Skin epidermis (tissue), 12 donors: ENCODE results near the gene ACOT11.

Experiments
- H3K27ac ChIP-seq, 21 experiments: fragments of 200-600 bp; sonication (generic) in 11 of 21; one replicate each; pipeline ENCODE4 v1.5.0; 2020; ENCODE audit warnings: mild to moderate bottlenecking in 3 of 21, inconsistent platforms in 2 of 21, moderate library complexity in 2 of 21
- H3K4me3 ChIP-seq, 7 experiments: fragments of 200-600 bp; sonication (generic) in 2 of 7; one replicate each; pipeline ENCODE4 v1.5.0; 2020; ENCODE audit warnings: inconsistent platforms in 2 of 7, mild to moderate bottlenecking in 2 of 7, moderate library complexity in 1 of 7

ACOT11 gene

DNA sequence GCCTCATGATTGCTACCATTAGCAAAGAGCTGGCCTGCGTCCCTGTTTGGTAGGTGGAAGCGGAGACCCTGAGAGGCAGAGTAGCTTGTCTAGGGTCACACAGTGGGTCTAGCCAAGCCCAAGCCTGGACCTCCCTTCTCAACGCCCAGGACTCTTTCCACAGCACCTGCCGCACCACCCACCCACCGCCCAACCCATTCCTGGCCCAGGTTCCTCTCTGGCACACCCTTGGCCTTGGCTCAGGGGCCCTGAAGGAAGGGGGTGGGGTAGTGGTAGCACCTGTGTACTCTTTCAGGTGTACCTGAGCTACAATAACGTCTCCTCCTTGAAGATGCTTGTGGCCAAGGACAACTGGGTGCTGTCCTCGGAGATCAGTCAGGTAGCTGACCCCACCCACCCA lies 56.0 kb downstream of the ACOT11 start:
- H3K4me3 ChIP-seq = no peak overlapping the region
- no peak overlapping the region for H3K27ac ChIP-seq

DNA sequence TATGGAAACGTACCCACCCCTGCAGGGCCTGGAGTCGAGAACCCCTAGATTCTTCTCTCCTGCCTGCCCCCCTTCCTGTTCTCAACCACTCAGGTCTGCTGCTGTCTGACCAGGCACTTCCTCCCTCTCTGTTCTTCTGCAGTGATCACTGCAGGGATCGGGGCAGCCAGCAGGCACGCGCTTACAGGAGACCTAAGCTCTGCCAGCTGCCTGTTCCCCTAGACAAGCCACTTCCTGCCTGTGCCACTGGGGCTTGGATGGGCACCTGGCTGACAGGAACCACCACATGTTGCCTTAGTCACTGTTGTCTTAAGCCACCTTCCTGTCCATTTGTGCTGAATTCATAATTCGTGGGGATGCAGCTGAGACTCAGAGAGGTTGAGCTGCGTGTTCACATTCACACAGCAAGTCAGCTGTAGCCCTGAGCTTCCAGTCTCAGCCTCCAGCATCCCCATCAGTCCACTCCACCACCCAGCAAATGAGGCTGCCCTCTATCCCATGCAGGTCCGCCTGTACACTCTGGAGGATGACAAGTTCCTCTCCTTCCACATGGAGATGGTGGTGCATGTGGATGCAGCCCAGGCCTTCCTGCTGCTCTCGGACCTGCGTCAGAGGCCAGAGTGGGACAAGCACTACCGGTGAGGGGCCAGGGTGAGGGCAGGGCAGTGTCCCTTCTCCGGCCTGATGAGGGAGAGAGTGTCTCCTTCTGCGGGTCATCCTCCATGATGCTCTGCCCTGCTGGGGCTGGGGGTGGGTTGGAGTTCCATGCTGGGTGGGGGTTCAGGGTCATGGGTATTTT lies 56.7 kb downstream of the ACOT11 start:
- no peak overlapping the region for H3K27ac ChIP-seq
- H3K4me3 ChIP-seq = no peak overlapping the region

GRCh38 chr1:54606096-54606989 lies 58.3 kb downstream of the ACOT11 start:
- H3K4me3 ChIP-seq = no peak overlapping the region

GRCh38 chr1:54606990-54607325 lies 58.9 kb downstream of the ACOT11 start:
- Histone ChIP-seq H3K27ac (no peak overlapping the region), H3K4me3 (no peak overlapping the region)

More at GRCh38 chr1:54606096-54606989, 58.3 kb downstream of the ACOT11 start:
- H3K27ac ChIP-seq = no peak overlapping the region

DNA sequence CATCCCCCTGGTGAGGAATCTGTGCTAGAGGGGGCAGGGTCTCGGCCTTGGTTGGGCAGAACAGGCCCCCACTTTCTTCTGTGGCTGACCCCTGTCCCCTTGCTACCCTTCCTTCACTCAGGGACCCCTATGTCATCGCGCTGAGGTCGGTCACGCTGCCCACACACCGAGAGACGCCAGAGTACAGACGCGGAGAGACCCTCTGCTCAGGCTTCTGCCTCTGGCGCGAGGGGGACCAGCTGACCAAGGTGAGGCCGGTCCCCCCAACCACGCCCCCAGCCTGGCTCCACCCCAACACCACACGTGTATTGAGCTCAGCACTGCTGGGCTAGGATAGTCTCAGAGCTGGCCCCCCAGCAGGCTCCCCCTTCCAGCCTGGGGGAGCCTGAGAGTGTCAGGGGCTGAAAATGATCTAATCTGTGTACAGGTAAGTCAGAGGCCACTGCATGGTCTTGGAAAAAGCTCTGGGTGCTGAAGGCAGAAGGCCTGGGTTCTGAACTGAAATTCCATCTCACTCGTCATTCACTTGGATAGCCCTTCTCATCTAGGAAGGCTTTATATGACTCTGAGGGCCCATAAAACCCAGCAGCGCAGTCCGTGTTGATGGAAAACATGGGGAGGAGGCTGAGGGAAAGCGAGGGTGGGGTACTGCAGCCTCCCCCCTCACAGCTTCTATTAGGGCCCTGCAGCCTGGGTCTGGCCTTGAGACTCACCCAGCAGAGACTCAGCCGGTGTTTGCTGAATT lies 60.0 kb downstream of the ACOT11 start:
- no peak overlapping the region for H3K4me3 ChIP-seq
- no peak overlapping the region for H3K27ac ChIP-seq

GRCh38 chr1:54608566-54609230 lies 60.7 kb downstream of the ACOT11 start:
- Histone ChIP-seq H3K27ac (no peak overlapping the region), H3K4me3 (no peak overlapping the region)

- no peak overlapping the region for H3K27ac ChIP-seq
Measured at GRCh38 chr1:54609301-54609921, 61.4 kb downstream of the ACOT11 start.

GRCh38 chr1:54610048-54610447 lies 62.0 kb downstream of the ACOT11 start:
- H3K27ac ChIP-seq = no peak overlapping the region
- H3K4me3 ChIP-seq = no peak overlapping the region

More at GRCh38 chr1:54609301-54609921, 61.4 kb downstream of the ACOT11 start:
- no peak overlapping the region for H3K4me3 ChIP-seq

- H3K4me3 ChIP-seq = no peak overlapping the region
- H3K27ac ChIP-seq = no peak overlapping the region
Measured at GRCh38 chr1:54610601-54611580, 62.9 kb downstream of the ACOT11 start.

DNA sequence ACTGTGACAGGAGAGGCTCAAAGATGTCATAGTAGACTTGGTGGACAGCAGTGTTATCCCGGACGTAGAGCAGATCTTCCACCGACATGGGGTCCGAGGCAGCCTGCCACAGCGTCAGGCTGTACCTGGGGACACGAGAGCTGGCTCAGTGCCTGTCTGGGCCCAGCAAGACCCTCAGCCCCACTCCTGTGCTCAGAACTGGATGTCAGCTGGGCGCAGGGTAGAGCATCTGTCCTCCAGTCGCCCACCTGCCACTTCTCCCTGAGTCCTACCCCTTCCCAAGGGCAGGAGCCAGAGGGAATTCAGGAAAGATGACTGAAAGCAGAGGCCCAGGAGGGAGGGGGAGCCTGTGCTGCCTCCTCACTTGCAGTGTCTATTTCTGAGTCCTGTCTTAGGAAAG lies 63.6 kb downstream of the ACOT11 start:
- Histone ChIP-seq H3K27ac (no peak overlapping the region), H3K4me3 (no peak overlapping the region)

- no peak overlapping the region for H3K4me3 ChIP-seq
Measured at GRCh38 chr1:54614024-54614423, 66.0 kb downstream of the ACOT11 start.

DNA sequence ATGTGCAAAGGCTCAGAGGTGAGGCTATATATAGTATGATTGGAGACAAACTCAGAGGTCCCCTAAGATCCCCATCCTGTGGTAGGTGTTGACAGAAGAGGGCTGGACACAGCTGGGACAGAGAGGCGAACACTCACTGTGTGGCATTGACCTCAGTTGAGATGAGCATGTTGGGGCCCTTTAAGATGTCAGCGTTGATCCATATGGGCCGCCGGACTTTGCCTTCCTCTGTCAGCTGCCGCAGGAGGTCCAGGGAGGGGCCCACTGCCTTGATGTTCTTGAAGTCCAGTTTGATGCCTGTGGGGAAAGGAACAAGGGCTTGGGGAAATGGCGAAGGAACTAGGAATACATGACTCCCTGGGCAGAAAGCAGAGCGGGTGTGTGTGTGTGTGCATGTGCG lies 66.5 kb downstream of the ACOT11 start:
- H3K27ac ChIP-seq = no peak overlapping the region
- H3K4me3 ChIP-seq = no peak overlapping the region

More at GRCh38 chr1:54614024-54614423, 66.0 kb downstream of the ACOT11 start:
- H3K27ac ChIP-seq = no peak overlapping the region

GRCh38 chr1:54615531-54616279 lies 67.7 kb downstream of the ACOT11 start:
- no peak overlapping the region for H3K4me3 ChIP-seq
- no peak overlapping the region for H3K27ac ChIP-seq

- H3K4me3 ChIP-seq = no peak overlapping the region
- H3K27ac ChIP-seq = no peak overlapping the region
Measured at GRCh38 chr1:54619749-54620148, 71.7 kb downstream of the ACOT11 start.

GRCh38 chr1:54623216-54624007 lies 75.4 kb downstream of the ACOT11 start, which contains the start of gene FAM151A:
Gene FAM151A, minus strand, starts transcription at chr1:54623525. Its CDS starts 130 bp downstream, at chr1:54623395.
- no peak within 1 kb of the TSS for H3K27ac ChIP-seq

More at GRCh38 chr1:54623216-54624007, 75.4 kb downstream of the ACOT11 start, which contains the start of gene FAM151A:
- H3K4me3 ChIP-seq = no peak within 1 kb of the TSS
